Lower lobe of right lung (tissue), 2 donors: ENCODE data around the gene DYRK1A. TPM values are rescaled to one million over a fixed set of nuclear protein-coding genes. Genes with fewer than 3 reads are reported as not detected.
A peak's percentile ranks its signal among the peaks of the same experiment; 100 is the strongest.

ENCODE experiments used
- ATAC-seq, 2 donors: fragments of 200-7000 bp; cut with Tn5 transposase; one replicate each; pipeline ENCODE4 v1.9.1; 2020 to 2022; ENCODE audit warnings: mild to moderate bottlenecking in 2 of 2, moderate library complexity in 2 of 2
- DNase-seq: peaks from one replicate; pipeline ENCODE4 v3.0.0-alpha.2; 2020
- H3K27ac ChIP-seq: fragments of 200-600 bp; one replicate; pipeline ENCODE4 v1.8.0; 2022
- H3K27me3 ChIP-seq: fragments of 200-600 bp; one replicate; pipeline ENCODE4 v1.8.0; 2022; ENCODE audit warnings: low read depth
- H3K36me3 ChIP-seq: fragments of 200-600 bp; one replicate; pipeline ENCODE4 v1.8.0; 2022; ENCODE audit warnings: mild to moderate bottlenecking
- H3K4me1 ChIP-seq: fragments of 200-600 bp; one replicate; pipeline ENCODE4 v1.8.0; 2022
- H3K4me3 ChIP-seq: fragments of 200-600 bp; one replicate; pipeline ENCODE4 v1.8.0; 2022; ENCODE audit warnings: mild to moderate bottlenecking
- H3K9me3 ChIP-seq: fragments of 200-600 bp; one replicate; pipeline ENCODE4 v1.8.0; 2022
- intact Hi-C: fragments of 100-400 bp; cut with DNase I; formaldehyde crosslinking; loops from one replicate; pipeline ENCODE4 v1.11.0; 2022
- total RNA-seq: library from RNA; stranded (reverse); fragmentation: NEBNext Ultra II Directional; extraction: Animal tissue kit (Norgen Biotek cat#: 25700); gene quantifications from one replicate; pipeline ENCODE4 v1.2.1, GENCODE V29; 2021
- TF ChIP-seq, protein P1 (sequence below): fragments of 200-600 bp; IDR thresholded peaks from one replicate; pipeline ENCODE4 v1.8.0; 2022; ENCODE audit warnings: antibody characterized with exemption, mild to moderate bottlenecking
- donor health status: DM: no; HTN: yes; CAD: no; lungs with severe emphysema.

The DYRK1A gene
- total RNA-seq, 1 donor from 2014 or later: 67.7 TPM

DNA sequence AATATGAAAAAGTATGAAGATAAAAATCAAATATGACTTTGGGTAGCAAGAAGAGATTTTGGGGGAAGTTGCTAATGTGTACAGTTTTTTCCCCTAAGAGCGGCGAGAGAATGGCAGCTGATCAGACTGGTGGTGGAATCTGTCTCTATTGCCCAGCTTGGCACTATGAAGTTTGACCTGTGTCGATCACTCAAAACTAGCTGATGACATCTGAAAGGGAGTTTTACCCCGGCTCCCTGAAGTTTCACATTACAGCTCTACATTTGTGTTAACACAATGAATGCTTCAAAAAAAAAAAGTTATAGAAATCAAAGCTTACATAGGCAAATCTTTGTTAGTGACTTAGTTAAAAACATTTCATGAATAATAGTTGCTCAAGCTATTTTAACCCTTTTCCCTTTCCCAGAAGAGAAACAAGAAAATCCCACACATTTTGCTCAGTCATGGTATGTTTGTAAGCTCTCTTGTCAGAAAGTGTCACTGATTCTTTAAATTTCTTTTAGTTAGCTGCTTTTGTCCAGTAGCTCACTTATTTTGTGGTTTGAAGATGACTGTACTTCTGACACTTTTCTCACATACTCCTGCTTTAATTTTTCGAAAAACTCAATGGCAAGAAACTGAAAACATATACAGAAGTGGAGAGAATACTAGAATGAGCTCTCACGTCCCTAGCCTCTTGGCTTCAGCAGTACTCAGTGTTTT, 41.3 kb downstream of the DYRK1A start:
- ATAC-seq (no peak), DNase-seq (no peak)
- Histone ChIP-seq H3K27ac (no peak overlapping the region), H3K9me3 (no peaks in the 10 kb centered on the region), H3K4me1 (peaks cover 70% of the 10 kb centered on the region), H3K36me3 (no peaks in the 10 kb centered on the region), H3K27me3 (no peaks in the 10 kb centered on the region), H3K4me3 (no peak overlapping the region)
- TF ChIP-seq, protein P1, sequence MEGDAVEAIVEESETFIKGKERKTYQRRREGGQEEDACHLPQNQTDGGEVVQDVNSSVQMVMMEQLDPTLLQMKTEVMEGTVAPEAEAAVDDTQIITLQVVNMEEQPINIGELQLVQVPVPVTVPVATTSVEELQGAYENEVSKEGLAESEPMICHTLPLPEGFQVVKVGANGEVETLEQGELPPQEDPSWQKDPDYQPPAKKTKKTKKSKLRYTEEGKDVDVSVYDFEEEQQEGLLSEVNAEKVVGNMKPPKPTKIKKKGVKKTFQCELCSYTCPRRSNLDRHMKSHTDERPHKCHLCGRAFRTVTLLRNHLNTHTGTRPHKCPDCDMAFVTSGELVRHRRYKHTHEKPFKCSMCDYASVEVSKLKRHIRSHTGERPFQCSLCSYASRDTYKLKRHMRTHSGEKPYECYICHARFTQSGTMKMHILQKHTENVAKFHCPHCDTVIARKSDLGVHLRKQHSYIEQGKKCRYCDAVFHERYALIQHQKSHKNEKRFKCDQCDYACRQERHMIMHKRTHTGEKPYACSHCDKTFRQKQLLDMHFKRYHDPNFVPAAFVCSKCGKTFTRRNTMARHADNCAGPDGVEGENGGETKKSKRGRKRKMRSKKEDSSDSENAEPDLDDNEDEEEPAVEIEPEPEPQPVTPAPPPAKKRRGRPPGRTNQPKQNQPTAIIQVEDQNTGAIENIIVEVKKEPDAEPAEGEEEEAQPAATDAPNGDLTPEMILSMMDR: no peak
- intact Hi-C loops: no loop called here

DNA sequence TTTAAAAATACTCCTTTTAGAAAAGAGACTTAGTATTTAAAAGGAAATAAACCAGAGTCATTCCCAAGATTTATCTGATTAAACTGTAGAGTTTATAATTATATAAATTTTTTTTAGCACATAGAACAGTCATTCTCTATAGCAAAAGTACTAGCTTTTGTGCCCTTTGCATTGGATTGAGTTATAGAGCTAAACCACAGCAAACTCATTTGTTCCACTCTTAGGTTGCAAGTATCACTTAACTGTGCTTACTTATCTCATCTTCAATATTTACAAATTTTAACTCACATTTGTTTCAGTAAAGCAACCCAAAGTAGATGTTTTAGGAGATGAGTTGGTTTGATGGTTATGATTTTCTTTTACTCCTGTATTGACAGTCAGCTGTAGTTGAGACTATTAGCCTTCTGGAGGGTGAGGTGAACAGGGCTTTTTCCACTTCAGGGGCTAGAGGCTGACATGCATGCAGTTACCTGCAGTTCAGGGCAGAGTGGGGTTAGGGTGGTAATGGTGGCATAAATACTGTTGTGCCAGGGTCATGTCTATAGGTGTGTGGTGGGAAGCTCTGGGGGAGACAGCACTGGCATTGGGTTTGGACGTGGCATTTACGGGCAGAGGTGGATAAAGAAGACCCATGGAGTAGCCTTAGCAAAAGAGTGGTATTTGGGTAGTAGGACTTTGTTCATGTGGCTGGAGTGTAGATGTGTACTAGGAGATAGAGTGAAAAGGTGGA, 42.1 kb downstream of the DYRK1A start:
- TF ChIP-seq, protein P1: no peak
- Histone ChIP-seq H3K4me1 (peaks cover 76% of the 10 kb centered on the region), H3K9me3 (no peaks in the 10 kb centered on the region), H3K4me3 (no peak overlapping the region), H3K27me3 (no peaks in the 10 kb centered on the region), H3K27ac (no peak overlapping the region), H3K36me3 (no peaks in the 10 kb centered on the region)
- intact Hi-C loops: no loop called here
- ATAC-seq (peak; percentile 4 to 37), DNase-seq (no peak)

DNA sequence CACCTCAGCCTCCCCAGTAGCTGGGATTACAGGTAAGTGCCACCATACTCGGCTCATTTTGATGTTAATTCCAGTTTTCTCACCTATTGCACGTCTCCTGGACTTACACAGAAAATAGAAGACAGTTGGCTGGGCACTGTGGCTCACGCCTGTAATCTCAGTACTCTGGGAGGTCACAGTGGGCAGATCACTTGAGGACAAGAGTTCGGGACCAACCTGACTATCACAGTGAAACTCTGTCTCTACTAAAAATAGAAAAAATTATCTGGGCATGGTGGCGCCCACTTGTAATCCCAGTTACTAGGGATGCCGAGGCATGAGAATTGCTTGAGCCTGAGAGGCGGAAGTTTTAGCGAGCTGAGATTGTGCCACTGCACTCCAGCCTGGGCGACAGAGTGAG, 44.1 kb downstream of the DYRK1A start:
- no peak overlapping the region for H3K27ac ChIP-seq
- ATAC-seq: no peak
- intact Hi-C loops: no loop called here

DNA sequence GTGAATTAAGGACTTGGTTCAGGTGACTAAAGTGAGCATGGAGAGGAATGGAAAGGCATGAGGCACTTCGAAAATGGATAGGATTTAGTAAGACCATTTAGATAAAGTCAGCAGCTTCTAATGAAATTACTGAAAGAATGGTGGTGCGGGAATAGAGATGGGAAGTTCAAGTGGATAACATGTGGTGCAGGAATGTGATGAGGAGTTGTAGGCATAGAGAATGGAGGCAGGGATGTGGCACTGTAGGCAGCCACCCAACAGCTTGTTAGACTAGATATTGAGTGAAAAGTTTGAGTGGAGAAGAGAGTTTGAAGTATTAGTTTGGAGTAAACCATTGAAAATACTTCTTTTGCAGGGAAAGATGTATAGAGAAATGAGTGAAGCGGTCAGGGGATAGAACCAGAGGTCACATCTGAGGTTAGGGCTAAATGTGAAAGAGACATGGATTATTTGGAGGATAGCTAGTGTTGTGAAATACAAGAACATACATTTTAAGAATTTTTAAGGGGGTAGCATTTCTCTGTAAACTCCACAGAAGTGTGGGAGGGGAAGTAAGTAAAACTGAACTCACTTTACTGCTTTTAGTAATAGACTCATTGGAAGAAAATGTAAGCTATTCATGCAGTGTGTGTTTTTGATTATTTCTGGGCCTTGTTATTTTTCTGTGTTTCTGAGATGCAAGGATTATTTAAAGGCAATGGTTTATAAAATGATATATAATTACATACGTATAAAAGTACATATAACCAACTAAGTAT, 46.2 kb downstream of the DYRK1A start:
- no peaks in the 10 kb centered on the region for H3K27me3 ChIP-seq
- ATAC-seq (peak in 1 of 2 donors; percentile 16), DNase-seq (no peak)
- H3K4me3 ChIP-seq: no peak overlapping the region
- H3K9me3 ChIP-seq: no peaks in the 10 kb centered on the region
- H3K27ac ChIP-seq: no peak overlapping the region
- TF ChIP-seq, protein P1: no peak
- intact Hi-C loops: no loop called here
- H3K4me1 ChIP-seq: peaks cover 82% of the 10 kb centered on the region
- H3K36me3 ChIP-seq: no peaks in the 10 kb centered on the region

More for the DNA sequence above, 44.1 kb downstream of the DYRK1A start:
- Histone ChIP-seq H3K9me3 (no peaks in the 10 kb centered on the region), H3K27me3 (no peaks in the 10 kb centered on the region), H3K36me3 (no peaks in the 10 kb centered on the region), H3K4me3 (no peak overlapping the region), H3K4me1 (peaks cover 80% of the 10 kb centered on the region)
- TF ChIP-seq, protein P1: no peak
- no peak for DNase-seq

DNA sequence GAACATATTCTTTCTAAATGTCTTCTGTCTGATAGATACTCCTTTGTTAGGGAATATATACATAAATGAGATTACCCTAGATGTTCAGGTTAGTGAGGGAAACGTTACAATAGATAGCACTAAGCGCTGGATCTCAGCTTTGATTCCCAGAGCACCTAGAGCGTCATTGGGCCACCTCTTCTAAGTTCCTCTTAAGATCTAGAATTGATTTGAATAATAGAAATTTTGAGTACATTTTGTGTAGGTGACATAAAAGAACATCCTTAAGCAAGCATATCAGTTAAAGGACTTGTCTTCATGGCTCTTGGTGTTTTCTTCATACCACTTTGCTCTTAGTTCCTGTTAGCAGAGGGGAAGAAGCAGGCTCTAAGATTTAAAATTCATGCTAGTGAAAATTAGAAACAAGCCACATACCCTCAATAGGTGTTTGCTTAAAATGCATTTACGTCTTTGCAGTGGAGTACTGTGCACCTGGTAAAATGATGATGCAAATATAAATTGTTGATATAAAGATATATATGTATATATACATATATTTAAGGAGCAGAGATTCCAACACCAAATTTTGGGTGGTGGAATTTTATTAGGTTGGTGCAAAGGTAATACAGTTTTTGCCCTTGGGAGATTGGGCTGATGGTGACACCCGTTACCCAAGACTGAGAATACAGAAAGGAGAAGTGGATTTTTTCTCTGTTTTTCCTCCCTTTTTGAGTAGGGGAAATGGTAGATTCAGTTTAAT, 47.1 kb downstream of the DYRK1A start:
- no peaks in the 10 kb centered on the region for H3K36me3 ChIP-seq
- DNase-seq: no peak
- H3K27ac ChIP-seq: no peak overlapping the region
- peaks cover 76% of the 10 kb centered on the region for H3K4me1 ChIP-seq
- no peaks in the 10 kb centered on the region for H3K27me3 ChIP-seq
- H3K9me3 ChIP-seq: no peaks in the 10 kb centered on the region
- no peak for ATAC-seq
- TF ChIP-seq, protein P1: no peak
- intact Hi-C loops: no loop called here
- H3K4me3 ChIP-seq: no peak overlapping the region
